Activated CD4-positive, alpha-beta T cell treated with anti-CD3 and anti-CD28 coated beads, Interleukin-2, amount 50 U/mL, for 16 hours (primary cell): ENCODE results near the gene TUBA4A.
"Not testable (repeated sequence)": the region's sequence is repeated elsewhere in the genome, so short reads cannot be mapped to it uniquely, and the experiment has no call there.

Experiments used
- DNase-seq: peaks from one replicate; pipeline ENCODE4 v3.0.0-alpha.2; 2020

Gene TUBA4A

DNA sequence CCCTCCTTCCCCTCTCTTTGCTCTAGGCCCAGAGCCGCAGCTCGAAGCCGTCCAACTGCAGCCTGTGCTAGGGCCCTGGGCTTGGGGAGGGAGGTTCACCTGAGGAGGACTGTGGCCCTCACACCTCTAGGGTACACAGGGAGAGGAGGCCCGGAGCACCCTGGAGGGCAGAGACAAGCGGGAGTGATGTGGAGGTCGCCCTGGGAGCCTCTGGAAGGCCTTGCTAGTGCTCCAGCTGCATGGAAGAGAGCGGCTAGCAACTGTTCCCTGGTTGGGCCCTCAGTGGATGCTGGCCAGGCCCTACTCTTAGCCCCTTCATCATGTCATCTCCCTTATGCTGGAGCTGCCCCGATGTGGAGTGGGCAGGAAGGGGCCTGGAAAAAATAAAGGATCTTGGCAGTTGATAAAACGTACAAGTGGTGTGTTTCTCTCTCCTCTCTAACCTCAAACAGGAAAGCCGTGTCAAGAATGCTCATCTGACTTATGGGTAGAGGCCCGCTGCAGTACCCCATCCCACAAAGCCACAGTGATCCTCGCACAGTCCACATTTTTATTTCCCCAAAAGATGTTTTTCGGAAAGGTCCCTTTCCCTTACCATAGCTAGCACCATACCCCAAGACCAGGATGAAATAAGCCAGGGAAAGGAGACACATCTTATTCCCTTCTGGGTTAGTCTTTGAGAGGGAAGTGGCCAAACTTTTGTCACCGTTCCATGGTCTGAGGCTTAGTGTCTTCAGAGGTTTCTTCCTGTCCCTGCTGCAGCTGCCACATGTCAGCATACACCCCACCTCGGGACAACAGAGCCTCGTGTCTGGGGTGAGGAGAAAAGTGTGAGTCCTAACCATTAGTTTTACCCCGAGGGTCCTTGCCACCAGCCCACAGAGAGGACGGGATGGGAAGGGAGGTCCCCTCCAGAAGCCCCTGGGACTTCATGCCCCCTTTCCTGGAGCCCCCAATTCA, 44.2 kb downstream of the TUBA4A start:
- DNase-seq, result no peak

GRCh38 chr2:219207884-219208740, 45.6 kb downstream of the TUBA4A start:
- no peak for DNase-seq

GRCh38 chr2:219207134-219207883, 46.4 kb downstream of the TUBA4A start:
- DNase-seq, result no peak

DNA sequence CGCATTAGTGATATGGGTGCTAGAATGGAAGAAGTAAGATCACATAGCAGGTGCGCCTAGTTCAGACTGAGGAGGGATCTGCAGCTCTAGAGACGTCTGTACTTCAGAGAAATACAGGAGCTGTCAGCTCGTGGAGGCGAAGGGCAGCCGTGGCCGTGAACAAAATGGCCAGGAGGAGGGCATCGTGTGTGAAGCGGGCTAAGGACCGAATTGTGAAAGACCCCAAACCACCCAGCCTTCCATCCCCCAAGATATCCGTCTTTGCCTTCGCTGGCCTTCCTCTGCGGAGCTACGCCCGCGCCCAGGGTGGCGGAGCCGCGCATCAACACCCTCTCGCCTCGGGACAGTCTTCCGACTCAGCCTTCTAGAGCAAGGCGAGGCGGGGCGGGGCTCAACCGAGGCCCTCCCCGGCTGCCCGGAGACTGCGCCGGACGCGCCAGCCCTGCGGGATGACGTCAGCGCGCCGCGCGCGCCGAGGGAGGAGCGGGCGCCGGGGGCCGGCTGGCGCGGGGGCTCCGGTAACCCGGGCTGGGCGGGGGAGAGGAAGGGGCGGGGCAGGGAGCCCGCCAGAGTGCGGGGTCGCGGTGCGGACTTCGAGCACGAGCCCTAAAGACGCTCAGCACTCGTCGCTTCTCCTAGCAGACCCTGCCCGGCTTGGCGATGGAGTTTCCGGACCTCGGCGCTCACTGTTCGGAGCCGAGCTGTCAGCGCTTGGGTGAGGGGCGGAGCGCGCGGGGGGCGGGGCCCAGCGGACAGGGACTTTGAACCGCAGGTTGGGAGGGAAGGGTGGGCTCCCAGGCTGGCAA, 47.2 kb downstream of the TUBA4A start, which contains the start of gene ZFAND2B:
ZFAND2B (plus strand) TSS at position 455 of the 806 bp plus-strand sequence; CDS start at position 661, 206 bp downstream.
- DNase-seq, result peak; percentile 95

- DNase-seq, result no peak
These were observed 47.8 kb downstream of the TUBA4A start for GRCh38 chr2:219205981-219206327.

DNA sequence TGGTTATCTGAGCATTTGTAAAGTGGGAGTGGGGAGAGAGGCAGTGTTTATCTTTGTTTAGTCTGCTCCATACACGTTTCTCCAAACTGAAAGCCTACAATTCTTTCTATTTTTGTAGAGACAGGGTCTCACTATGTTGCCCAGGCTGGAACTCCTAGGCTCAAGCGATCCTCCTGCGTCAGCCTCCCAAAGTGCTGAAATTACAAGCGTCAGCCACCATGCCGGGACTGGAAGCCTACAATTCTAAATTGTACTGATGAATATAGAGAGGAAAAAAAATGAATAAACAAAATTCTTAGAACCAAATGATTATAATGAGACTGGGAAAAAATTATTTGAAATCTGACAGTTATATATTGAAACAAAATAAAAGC, 48.6 kb downstream of the TUBA4A start:
- DNase-seq, result no peak

- no peak for DNase-seq
These were observed 49.1 kb downstream of the TUBA4A start for GRCh38 chr2:219204425-219205164.

DNA sequence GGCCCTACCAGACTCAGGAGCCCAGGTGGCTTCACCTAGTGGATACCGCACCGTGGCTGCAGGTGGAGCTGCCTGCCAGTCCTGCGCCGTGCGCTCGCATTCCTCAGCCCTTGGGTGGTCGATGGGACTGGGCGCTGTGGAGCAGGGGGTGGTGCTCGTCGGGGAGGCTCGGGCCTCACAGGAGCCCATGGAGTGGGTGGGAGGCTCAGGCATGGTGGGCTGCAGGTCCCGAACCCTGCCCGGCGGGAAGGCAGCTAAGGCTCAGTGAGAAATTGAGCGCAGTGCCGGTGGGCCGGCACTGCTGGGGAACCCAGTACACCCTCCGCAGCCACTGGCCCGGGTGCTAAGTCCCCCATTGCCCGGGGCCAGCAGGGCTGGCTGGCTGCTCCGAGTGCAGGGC, 52.4 kb downstream of the TUBA4A start:
- not testable (repeated sequence) for DNase-seq

DNA sequence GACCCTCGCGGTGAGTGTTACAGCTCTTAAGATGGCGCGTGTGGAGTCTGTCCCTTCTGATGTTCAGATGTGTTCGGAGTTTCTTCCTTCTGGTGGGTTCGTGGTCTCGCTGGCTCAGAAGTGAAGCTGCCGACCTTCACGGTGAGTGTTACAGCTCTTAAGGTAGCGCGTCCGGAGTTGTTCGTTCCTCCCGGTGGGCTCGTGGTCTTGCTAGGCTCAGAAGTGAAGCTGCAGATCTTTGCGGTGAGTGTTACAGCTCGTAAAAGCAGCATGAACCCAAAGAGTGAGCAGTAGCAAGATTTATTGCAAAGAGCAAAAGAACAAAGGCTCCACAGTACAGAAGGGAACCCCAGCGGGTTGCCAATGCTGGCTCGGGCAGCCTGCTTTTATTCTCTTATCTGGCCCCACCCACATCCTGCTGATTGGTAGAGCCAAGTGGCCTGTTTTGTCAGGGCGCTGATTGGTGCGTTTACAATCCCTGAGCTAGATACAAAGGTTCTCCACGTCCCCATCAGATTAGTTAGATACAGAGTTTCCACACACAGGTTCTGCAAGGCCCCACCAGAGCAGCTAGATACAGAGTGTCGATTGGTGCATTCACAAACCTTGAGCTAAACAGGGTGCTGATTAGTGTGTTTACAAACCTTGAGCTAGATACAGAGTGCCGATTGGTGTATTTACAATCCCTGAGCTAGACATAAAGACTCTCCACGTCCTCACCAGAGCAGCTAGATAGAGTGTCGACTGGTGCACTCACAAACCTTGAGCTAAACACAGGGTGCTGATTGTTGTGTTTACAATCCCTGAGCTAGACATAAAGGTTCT, 53.0 kb downstream of the TUBA4A start:
- DNase-seq, result peak; percentile 20
